Smooth muscle cell (in vitro differentiated cells): ENCODE measurements around the gene APBB2. TPM values are rescaled to one million over a fixed set of nuclear protein-coding genes. Genes with fewer than 3 reads are reported as not detected.

Experiments
- DNase-seq: peaks from one replicate; lab custom pipeline; 2025; ENCODE audit not compliant: unreplicated experiment; lab: John Stamatoyannopoulos, UW
- H2AFZ ChIP-seq: fragments of 200-600 bp; sonication (generic); 2 replicates; pipeline ENCODE4 v1.6.0; 2016; ENCODE audit warnings: antibody characterized with exemption, low read depth, mild to moderate bottlenecking
- H3F3A ChIP-seq: fragments of 200-600 bp; sonication (generic); 2 replicates; pipeline ENCODE4 v1.6.0; 2017; ENCODE audit warnings: antibody characterized with exemption, low read depth
- H3K27ac ChIP-seq: fragments of 200-600 bp; sonication (generic); 2 replicates; pipeline ENCODE4 v1.5.1; 2016; ENCODE audit warnings: low read depth, mild to moderate bottlenecking
- H3K27me3 ChIP-seq: fragments of 200-600 bp; sonication (generic); 2 replicates; pipeline ENCODE4 v1.6.1; 2016; ENCODE audit warnings: low read depth, mild to moderate bottlenecking
- H3K36me3 ChIP-seq: fragments of 200-600 bp; sonication (generic); 2 replicates; pipeline ENCODE4 v1.5.1; 2016; ENCODE audit warnings: low read depth
- H3K4me1 ChIP-seq: fragments of 200-600 bp; sonication (generic); 2 replicates; pipeline ENCODE4 v1.5.1; 2016; ENCODE audit warnings: low read depth
- H3K4me2 ChIP-seq: fragments of 200-600 bp; sonication (generic); 2 replicates; pipeline ENCODE4 v1.6.0; 2016; ENCODE audit warnings: mild to moderate bottlenecking
- H3K4me3 ChIP-seq: fragments of 200-600 bp; sonication (generic); 2 replicates; pipeline ENCODE4 v1.5.1; 2016; ENCODE audit warnings: mild to moderate bottlenecking
- H3K79me2 ChIP-seq: fragments of 200-600 bp; sonication (generic); 2 replicates; pipeline ENCODE4 v1.6.0; 2016; ENCODE audit warnings: low read depth, mild to moderate bottlenecking
- H3K9ac ChIP-seq: fragments of 200-600 bp; sonication (generic); 2 replicates; pipeline ENCODE4 v1.6.0; 2016; ENCODE audit warnings: low read depth
- H3K9me3 ChIP-seq: fragments of 200-600 bp; sonication (generic); replicated peaks from 2 replicates; pipeline ENCODE4 v1.5.1; 2016; ENCODE audit warnings: low read depth
- H4K20me1 ChIP-seq: fragments of 200-600 bp; sonication (generic); 2 replicates; pipeline ENCODE4 v1.6.0; 2016; ENCODE audit warnings: low read depth
- CTCF ChIP-seq: fragments of 200-600 bp; sonication (generic); IDR thresholded peaks from 2 replicates; pipeline ENCODE4 v1.5.1; 2017; ENCODE audit warnings: borderline replicate concordance, mild to moderate bottlenecking, antibody characterized with exemption; ENCODE audit not compliant: insufficient read depth, poor library complexity, severe bottlenecking
- WGBS: methylation state at CpG from one replicate; pipeline ENCODE4 v1.1.7; 2016; ENCODE audit warnings: low lambda C conversion rate; 5-methylcytosine and 5-hydroxymethylcytosine counted together
- polyA plus RNA-seq: library from polyadenylated mRNA; unstranded; fragments of >200 nt; fragmentation: Nextera tagmentation; extraction: Ambion mirVana; gene quantifications from 2 replicates; pipeline ENCODE4 v1.2.1, GENCODE V29; 2016
- total RNA-seq: library from RNA; depleted of rRNA; stranded (reverse); fragments of >200 nt; gene quantifications from 2 replicates; pipeline ENCODE4 v1.2.3, GENCODE V29; 2014

The APBB2 gene
- total and polyA plus RNA-seq, 2 experiments from 2014 or later = 22.1 to 60.9 TPM

GRCh38 chr4:41029098-41029497, 185.2 kb downstream of the APBB2 start:
- no peak for TF ChIP-seq CTCF
- 94% methylated on average over 3 of the region's 3 CpGs for WGBS
- DNase-seq = no peak
- Histone ChIP-seq H3K36me3 (peaks cover 19% of the 10 kb centered on the region), H3K9ac (no peak overlapping the region), H3K4me3 (no peak overlapping the region), H3K4me2 (no peak overlapping the region), H3K27me3 (no peaks in the 10 kb centered on the region), H3F3A (no peaks in the 10 kb centered on the region), H3K27ac (no peak overlapping the region), H3K79me2 (peaks cover 4% of the 10 kb centered on the region), H3K9me3 (peaks cover 28% of the 10 kb centered on the region), H2AFZ (no peak overlapping the region), H3K4me1 (no peaks in the 10 kb centered on the region), H4K20me1 (no peaks in the 10 kb centered on the region)

GRCh38 chr4:41028392-41029076, 185.8 kb downstream of the APBB2 start:
- 91% methylated on average over 8 of the region's 8 CpGs for WGBS
- no peak overlapping the region for H3K4me2 ChIP-seq
- H4K20me1 ChIP-seq = no peaks in the 10 kb centered on the region
- no peak overlapping the region for H2AFZ ChIP-seq
- peaks cover 4% of the 10 kb centered on the region for H3K79me2 ChIP-seq
- no peak overlapping the region for H3K4me3 ChIP-seq
- TF ChIP-seq CTCF = no peak
- no peaks in the 10 kb centered on the region for H3K27me3 ChIP-seq
- DNase-seq = no peak
- no peak overlapping the region for H3K9ac ChIP-seq
- peaks cover 19% of the 10 kb centered on the region for H3K36me3 ChIP-seq
- H3K4me1 ChIP-seq = no peaks in the 10 kb centered on the region
- no peaks in the 10 kb centered on the region for H3F3A ChIP-seq
- H3K27ac ChIP-seq = no peak overlapping the region
- peaks cover 29% of the 10 kb centered on the region for H3K9me3 ChIP-seq

- Histone ChIP-seq H4K20me1 (no peaks in the 10 kb centered on the region), H3K4me2 (no peak overlapping the region), H3K36me3 (peaks cover 19% of the 10 kb centered on the region), H3K27ac (no peak overlapping the region), H3K4me1 (no peaks in the 10 kb centered on the region), H3K79me2 (peaks cover 3% of the 10 kb centered on the region), H3K9me3 (peaks cover 29% of the 10 kb centered on the region), H3K27me3 (no peaks in the 10 kb centered on the region), H3F3A (no peaks in the 10 kb centered on the region), H3K4me3 (no peak overlapping the region), H3K9ac (no peak overlapping the region), H2AFZ (no peak overlapping the region)
- TF ChIP-seq CTCF = no peak
- no peak for DNase-seq
- WGBS = 92% methylated on average over 1 of the region's 1 CpG
Observed at GRCh38 chr4:41026971-41027370, 187.4 kb downstream of the APBB2 start.

GRCh38 chr4:41025824-41026223, 188.5 kb downstream of the APBB2 start:
- Histone ChIP-seq H3K4me3 (no peak overlapping the region), H3K36me3 (peaks cover 19% of the 10 kb centered on the region)
- 79% methylated on average over 2 of the region's 2 CpGs for WGBS

More at GRCh38 chr4:41025824-41026223, 188.5 kb downstream of the APBB2 start:
- Histone ChIP-seq H3K27ac (no peak overlapping the region), H4K20me1 (no peaks in the 10 kb centered on the region), H3K4me1 (no peaks in the 10 kb centered on the region), H3K27me3 (no peaks in the 10 kb centered on the region), H3K9me3 (peaks cover 29% of the 10 kb centered on the region), H3K9ac (no peak overlapping the region), H3K4me2 (no peak overlapping the region), H3F3A (no peaks in the 10 kb centered on the region), H3K79me2 (peaks cover 3% of the 10 kb centered on the region), H2AFZ (no peak overlapping the region)
- DNase-seq = no peak
- no peak for TF ChIP-seq CTCF
